ENCODE measurements around the gene DHX32.

DHX32 gene

GRCh38 chr10:125801574-125801973 is 79.5 kb downstream of the DHX32 start:
- DNase-seq, result no peak

DNA sequence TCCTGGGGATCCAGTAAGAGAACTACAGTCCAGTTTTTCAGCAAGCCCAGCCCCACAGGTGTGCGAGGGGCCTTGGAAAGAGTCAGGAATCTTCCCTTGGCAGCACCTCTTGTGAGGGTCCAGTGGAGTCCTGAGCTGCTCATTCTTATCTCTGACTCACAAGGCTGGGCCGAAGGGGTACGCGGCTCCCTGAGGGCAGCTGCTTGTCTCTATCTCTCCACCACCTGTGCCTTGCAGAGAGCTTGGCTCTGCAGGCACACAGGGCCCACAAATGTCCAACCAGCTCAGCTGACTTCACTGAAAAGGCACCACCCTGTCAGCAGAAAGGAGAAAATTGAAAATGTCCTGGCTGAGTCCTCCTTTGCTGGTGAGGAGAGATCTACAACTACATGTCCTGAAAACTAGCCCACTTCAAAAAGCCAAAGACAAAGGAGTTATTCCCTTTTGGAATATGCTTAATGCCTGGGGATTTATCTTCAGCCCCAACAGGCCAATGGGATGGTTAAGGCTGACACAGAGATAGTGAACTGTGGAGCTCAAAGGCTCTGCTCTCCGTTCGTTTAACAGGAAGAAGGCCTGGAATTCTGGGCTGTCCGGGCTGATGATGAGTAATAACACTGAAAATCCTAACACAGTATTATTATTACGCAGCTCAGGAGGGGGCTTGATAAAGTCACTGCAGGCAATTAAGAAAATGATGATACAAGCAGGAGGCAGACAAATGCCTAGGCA is 81.5 kb downstream of the DHX32 start:
- DNase-seq, result no peak

GRCh38 chr10:125797994-125798662 is 83.0 kb downstream of the DHX32 start:
- no peak for DNase-seq

GRCh38 chr10:125797424-125797823 is 83.7 kb downstream of the DHX32 start:
- no peak for DNase-seq

GRCh38 chr10:125795637-125796190 is 85.4 kb downstream of the DHX32 start:
- no peak for DNase-seq

- DNase-seq, result no peak
Observed at GRCh38 chr10:125795128-125795527, 86.0 kb downstream of the DHX32 start.

DNA sequence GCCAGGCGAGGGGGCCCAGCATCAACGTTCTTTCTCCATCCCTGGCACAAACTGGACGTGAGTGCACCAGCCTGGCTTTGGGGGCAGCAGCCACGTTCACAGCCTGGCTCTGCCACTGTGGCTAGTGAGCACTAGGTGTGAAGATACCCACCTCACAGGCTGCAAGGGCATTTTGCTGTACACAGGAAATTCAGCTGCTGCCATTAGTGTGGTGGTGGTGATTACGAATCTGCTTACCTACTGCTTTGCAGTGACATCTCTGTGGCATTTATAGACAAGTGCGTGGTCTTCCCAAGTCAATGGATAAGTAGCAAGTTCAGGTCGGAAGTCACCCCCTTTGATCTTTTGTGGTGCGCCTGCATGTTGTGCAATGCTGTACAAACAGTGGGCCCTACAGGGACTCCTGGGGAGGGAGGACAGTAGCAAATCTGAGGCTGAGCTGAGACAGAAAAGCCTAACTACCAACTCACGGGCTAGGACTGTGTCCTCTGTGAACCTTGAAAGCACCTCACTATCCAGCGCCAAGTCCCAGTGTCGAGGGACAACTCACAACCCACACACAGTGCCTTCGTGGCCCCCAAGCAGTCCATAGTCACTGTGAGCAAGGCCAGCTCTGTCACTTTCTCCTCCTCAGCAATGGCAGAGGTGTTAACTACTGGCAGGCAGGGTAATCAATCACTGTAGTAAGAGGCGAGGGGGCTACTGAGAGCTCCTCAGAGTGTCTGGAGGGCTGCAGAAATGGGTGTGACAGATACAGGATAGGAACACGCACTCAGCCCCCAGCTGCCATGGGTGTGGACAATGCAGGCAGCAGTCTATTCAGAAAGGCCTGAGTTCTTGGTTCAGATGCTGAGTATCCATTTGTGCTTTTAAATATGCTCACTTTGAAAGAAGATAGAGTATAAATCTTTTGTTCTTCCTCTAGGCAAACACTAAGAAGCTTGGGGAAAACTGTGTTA is 88.5 kb downstream of the DHX32 start:
- DNase-seq, result no peak

GRCh38 chr10:125788156-125789034 is 92.7 kb downstream of the DHX32 start:
- no peak for DNase-seq

Measured in NCI-H2029 (cell line).